NCI-H526 treated with DMSO at 0.1 percent for 48 hours (cell line): ENCODE results near the gene CCDC182.

Experiments
- DNase-seq: peaks from one replicate; lab custom pipeline; 2025; lab: John Stamatoyannopoulos, UW

Gene CCDC182

DNA sequence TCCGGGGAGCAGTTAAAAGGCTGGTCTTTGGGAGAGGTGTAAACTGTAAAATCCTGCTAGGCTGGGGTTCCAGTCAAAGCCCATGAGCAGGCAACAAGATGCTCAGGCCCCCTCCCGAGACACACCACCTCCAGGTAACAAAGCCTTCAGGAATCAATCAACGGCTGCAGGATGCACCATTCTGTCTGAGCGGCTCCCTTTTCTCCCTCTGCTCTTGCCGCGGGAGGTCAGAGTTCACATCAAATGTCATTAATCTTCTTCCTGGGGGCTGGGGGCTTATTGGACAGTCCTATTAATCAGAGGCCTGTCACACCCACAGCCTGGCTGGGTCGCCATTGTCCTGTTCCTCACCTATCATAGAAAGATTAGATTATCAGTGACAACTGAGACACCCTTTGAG, 11.9 kb upstream of the CCDC182 start:
- no peak for DNase-seq

DNA sequence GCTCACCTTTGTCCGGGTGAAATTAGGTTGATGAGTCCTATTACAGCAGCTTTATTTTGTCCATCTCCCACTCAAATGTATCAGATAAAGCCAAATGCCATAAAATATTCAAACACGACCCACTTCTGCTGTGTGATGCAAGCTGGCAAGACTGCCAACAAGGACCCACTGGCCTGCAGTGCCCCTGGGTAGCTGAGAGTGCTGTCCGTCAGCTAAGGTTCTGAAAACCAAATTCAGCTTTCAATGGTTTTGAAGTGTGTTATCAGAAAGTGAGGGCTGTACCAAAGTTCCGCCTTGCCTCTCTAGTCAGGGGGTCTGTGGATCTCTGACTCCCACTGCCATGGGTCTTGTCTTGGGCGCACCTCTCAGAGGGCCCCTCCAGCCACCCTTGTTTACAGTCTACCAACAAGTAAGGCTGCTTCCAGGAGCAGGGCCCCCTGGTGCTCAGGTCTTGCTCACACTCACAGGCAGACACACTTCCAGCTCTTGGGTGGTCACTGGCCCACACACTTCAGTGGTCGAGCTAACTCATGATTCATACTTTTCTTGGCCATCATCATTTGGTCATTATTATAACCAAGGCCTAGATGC, 10.5 kb upstream of the CCDC182 start:
- DNase-seq = no peak

DNA sequence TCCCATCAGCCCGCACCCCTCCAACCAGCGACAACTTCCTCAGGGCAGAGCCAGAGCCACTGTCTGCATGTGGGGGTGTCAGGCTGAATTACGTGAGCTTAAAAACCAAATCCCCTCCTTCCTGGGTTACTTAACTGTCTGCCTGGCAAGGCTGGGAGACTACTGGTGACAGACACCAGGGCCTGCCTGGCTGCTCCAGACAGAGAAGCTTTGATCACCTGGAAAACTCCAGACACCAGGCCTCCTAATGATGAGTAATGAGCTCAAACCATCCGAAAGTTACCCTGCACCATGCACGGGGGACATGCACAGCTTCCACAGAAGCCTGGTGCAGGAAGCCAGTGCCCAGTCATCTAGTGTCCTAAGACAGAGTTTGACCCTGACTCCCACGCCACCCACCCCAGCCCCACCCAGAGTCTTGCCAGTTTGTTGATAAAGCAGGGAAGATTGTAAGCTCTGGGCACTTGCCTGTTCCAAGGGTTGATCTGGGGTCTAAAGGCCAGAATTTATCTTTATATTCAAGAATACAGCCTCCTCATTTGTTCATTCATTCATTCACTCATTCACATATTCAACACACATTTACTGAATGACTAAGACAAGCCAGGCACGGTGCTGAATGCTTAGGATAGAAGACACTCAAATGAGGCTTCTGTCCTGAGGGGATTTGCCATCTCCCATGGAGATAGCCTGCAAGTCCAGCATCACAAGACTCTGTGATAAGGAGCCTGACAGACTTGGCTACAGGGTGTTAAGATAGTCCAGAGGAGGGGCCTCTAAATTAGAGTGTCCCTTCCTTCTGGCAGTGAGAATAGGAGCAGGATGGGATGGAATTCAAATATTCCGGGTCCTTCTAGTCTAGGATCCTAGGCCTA, 7.2 kb upstream of the CCDC182 start:
- no peak for DNase-seq

DNA sequence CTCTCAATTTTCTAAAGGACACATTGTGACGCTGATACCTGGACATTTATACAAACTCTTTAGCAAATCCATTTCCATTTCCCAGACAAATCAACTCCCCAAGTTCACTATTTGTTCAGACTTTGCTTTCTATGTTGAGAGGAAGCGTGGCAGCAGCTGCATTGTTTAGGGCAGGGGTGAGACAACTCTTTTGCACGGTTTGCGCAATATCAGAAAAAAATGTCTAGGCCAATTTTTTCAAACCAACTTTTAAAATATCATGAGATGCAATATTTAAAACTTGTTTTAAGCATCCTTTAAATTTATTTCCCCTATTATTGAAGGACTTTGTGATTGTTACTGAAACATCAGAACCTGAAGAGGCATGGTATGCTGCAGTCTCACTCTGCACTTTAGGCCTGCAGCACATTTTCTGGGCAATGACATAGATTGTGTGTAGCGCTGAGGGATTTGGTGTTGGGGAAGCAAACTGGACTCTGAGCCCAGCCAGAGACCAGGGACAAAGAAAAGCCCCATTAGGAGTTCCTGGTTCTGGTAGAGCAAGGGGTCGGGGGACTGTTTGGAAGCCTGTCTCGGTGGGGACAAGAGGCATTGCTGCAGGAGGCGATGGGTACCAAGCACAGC, 6.4 kb upstream of the CCDC182 start:
- DNase-seq = no peak

DNA sequence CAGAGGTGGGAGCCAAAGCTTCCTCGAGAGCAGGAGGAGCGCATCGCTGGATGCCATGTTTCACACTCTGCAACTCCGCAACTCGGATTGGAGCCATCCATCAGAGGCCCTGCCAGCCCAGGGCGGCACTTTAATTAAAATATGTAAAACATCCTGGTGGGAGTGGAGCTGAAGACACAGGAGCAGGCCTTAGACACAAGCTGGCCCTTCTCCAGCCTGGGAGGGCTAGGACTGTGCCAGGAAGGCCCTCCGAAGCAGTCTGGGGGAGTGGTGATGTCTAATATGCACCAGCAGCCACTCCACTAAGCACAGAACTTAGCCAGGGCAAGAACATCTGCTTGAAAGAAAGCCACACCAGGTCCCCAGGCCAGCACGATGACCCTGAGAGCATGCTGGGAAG, 5.8 kb upstream of the CCDC182 start:
- DNase-seq = no peak

DNA sequence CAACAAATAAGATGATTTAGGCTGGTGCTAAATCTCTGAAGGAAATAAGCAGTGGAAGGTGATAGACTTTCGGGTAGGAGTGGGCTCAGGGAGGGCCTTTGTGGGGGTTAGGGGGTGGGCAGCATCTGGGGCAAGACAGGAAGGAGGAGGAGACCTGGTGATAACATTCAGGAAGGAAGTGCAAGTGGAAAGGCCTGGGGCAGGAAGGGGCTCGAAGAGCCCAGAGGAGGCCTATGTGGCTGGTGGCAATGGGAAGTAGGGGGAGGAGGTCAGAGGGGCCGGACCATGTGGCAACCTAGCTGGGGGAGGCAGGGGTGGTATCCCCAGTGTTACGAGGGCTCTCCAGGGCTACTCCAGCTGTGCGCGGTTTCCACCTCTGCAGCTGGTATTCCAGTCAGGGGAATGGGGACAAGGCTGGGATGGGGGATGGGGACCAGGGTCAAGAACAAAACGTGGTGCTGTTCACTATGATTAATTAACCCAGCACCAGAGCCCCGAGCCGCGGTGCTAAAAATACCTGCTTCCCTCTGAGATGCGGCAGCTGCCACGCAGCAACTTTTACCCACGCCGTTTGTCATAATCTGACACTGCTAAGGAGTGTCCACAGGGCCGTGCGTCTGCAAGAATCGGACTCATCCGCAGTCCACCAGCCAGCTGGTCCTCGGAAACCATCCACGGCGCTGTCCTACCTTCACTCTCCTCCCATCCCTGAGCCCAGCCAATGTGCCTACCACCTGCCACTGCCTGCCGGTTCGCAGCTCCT, 5.2 kb upstream of the CCDC182 start:
- no peak for DNase-seq

DNA sequence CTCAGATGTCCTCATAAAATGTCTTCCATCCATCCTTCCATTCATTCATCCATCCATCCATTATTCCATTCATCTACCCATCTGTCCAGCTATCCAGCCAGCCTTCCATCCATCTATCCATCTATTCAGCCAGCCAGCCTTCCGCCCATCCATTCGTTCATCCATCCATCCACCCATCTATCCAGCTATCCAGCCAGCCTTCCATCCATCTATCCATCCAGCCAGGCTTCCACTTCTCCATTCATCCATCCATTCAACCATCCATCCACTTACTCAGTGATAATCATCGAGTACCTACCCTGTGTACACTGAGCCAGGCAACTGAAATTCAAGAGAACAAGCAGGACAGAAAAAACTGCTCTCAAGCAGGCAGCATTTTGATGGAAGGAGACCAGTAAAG, 4.6 kb upstream of the CCDC182 start:
- DNase-seq = no peak

DNA sequence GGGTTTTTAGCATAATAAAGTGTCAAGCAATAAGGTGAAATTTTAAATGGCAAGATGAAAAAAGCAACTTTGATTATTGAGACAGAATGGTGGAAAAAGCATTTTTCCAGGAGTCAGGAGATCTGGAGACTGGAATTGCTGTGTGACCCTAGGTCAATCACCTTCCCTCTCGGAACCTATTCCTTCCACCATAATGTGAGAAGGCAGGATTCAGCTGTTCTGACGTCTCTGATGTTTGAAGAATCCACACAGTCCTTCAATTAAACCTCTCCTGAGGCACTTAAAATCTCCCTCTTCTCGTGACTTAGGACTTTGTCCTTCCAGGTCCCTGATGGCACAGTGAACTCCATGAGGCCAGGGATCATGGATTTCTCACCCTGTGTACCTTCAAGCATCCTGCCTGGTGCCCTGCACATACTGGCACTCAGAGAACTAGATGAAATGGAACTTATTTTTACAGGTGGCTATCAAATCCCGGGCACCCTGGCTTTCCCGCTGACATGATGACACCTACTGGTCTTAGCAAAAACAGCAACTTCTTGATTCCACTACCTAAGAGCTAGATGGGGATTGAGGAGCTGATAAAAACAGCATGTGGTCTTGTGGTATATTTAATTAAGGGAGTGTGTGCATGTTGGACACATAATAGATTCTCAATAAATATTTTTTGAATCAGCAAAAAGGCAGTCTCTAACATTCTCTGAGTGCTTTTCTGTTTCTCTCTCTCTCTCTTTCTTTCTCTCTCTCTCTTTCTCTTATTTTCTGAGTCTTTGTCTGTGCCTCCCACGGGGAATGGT, 2.3 kb upstream of the CCDC182 start:
- DNase-seq = peak; percentile 53

DNA sequence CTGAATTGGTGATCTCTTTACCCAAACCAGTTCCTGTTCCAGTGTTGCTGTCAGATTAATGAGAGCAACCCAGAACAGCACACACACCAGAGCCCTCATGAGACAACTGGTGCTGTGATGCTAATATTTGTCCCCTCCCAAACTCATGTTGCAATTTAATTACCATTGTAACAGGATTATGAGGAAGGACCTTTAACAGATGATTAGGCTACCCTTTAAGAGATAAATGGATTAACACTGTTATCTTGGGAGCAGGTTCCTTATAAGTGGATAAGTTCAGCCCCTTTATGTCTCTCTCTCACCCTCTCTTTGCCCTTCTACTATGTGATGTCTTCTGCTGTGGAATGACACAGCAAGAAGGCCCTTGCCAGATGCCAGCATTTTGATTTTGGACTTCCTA, 1.1 kb upstream of the CCDC182 start:
- DNase-seq = no peak

DNA sequence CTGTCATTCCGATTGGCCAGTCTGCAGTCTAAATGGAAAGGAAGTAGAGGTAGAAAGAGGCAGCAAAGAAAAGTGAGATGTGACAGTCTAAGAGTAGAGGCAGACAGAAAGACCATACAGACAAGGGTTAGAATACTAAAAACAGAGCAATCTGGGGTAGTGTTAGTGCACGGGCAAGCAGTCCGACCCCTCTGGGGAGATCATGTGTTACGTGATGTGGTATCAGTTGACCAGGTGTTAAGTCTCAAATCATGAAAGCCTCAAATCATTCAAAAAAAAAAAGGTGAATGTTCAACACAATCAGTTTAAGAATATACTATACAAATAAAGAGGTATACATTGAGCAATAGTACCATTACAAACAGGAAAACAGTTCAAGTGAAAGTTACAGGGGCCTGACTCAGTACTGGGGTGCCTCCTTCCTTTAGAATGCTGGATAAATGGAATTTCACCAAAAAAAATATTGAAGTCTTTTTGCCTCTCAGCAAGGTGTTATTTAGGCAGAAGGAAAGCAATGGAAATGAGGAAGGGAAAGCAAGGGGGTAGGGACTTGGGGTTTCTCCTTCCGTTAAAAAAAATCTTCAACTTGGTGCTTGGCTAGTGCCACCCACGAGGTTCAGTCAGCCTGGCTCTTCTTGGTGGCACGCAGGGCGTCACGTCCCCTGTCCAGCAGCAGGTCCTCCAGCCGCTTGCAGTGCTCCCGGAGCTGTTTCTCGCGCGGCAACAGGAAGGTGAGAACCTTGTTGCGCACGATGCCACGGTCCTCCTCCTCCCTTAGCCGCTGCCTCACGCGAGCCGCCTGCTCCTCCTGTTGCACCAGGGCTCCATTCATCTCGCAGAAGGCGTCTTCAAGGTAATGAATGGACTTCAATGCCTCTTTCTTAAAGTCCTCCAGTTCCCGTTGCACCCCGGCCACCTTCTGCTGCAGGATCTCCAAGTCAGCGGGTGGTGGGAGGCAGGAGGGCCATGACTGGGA, 616 bp downstream of the CCDC182 start:
- DNase-seq = no peak

DNA sequence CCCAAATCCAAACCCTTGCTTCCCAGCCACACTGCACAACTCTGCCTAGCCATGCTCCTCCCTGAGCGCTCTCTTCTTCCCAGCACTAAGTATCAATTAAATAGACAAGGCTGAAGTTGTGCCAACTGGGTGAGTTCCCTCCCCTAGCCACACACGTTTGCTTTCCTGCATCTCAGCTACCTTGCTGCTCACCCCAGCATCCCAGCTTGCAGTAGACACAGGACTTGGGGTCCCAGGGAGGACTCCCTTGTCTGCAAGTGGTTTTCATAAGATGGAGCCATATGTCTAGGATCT, 4.9 kb downstream of the CCDC182 start:
- no peak for DNase-seq

DNA sequence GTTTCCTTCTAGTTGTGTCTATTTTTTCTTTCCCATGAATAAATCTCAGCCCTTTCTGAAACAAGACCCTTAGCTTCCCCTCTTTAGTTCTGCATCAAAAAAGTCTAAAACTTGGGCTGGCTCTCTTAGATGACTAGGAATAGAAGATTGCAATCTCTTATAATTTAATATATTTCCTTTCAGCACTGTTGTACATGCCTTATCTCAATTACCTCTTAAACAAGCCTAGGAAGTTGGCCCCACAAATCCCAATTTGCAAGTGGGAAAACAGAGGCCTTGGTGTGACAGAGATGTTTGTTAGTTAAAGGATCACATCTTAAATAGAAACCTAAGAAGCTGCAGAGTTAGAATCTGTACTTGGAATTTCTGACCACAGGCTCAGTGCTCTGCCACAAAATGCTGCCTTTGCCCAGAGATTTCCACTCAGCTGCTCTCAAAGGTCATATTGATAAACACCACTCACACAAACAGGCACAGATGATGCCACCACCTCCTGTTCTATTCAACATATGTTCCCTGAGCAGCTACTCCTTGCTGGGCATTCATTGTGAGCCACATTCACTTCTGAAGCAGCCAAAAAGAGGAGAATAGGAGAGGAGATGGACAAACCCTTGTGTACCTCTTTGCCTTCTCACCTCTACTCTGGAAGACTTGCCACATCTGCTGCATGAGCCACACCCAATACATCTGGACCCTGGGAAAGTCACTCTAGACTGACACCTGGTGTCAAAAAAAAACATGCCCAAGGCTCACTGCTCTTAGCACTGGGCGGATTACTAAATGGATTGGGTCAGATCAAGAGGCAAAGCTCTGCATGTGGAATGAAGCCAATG, 5.5 kb downstream of the CCDC182 start:
- DNase-seq = no peak

DNA sequence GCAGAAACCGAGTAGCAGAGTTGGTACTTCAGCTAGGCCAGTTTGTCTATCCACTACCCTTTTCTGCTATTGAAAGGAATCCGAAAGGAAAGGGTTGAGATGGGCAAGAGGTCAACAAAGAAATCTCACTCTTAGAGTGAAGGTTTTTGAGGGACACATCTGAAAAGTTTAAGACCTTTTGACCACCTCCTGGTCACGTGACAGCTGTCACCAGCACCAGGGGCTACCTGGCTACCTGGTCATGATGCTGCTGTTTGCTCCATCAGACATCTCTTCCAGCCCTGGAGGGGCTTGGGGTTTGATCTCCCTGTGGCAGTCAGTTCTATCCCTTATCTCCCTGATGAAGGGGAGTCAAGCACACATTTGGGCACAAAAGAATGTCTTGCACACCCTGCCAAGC, 7.6 kb downstream of the CCDC182 start:
- no peak for DNase-seq

DNA sequence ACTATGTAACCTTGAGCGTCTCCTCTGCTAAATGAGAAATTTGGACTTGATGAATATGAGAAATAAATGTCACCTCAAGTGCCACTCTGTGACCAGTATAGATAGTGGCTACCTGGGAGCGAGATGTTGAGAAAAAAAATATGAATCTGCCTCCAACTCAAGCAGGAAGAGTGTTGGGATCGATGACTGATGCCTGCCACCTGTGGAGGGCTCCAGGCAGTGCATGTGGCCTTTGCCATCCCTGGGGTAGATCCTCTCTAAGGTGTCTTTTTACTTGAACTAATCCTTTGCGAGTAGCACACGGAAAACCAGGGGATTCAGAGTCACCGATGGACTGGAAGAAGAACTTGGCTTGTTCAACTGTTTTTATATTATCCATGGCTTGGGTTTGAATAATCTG, 9.4 kb downstream of the CCDC182 start:
- peak; percentile 48 for DNase-seq

DNA sequence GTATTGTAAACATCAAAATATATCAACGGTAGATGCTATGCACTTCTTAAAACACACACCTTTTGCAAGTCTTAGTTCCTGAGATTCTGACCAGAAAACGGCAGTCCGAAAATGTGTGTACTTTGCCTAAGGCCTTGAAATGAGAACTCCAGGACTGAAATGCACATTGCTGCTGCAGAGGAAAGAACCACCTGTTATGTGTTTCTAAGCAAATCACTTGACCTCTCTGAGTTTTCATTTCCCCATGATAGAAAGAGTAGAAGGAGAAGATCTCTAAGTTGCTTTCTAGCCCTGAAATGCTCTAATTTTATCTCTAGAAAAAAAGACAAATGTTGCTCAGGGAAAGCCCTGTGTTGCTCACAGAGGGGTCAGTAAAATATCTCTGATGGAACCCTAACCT, 9.9 kb downstream of the CCDC182 start:
- peak; percentile 71 for DNase-seq

DNA sequence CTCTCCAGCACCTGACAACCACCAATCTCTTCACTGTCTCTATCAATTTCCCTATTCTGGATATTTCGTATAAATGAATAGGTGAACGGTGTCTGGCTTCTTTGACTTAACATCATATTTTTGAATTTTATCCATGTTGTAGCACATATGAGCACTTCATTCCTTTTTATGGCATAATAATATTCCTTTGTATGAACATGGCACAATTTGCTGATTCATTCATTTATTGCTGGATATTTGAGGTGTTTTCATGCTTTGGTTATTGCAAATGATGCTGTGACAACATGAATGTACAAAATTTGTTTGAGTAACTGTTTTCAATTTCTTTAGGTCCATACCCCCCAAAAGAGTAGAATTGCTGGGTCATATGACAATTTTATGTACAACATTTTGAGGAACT, 12.0 kb downstream of the CCDC182 start:
- no peak for DNase-seq

DNA sequence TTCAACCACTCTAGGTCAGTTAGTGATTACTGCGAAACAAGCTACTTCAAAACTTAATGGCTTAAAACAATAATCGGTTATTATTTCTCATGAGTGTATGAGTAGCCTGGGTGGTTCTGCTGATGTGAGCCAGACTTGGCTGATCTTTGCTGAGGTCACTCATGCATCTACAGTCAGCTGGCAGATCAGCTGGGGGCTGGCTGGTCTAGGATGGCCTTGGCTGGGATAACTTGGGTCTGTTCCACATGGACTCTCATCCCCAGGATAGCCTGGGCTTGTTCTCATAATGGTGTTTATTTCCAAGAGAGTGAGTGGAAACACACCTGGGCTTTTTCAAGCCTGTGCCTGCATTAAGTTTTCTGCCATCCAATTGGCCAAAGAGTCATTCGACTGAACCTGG, 13.0 kb downstream of the CCDC182 start:
- no peak for DNase-seq

DNA sequence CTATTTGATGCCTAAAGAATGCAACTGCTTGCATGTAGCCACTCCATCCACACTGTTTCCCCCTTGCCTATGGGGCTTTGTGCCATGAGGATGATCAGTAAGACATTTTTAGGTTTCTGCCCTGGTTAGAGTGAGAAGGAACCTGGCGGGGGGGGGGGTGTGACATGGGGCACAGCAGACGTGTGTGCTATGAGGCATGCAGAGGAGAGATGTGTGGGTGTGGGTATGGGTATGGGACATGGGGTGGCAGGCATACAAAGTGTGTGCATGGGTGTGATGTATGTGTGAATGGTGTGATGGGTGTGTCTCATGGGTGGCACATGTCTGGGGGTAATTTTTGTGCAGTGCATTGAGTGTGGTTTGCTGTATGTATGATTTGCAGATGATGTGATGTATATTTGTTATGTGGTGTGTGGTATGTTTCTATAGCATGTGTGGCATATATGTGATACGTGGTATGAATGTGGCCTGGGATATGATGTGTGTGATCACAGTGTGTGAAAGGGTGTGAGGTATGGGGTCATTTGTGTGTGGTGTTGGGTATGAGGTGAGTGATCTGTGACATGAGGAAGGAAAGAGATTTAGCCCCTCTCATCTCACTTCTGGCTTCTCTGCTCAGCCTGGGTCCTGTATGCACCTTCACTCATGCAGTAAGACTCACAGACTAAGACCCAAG, 14.9 kb downstream of the CCDC182 start:
- DNase-seq = no peak

DNA sequence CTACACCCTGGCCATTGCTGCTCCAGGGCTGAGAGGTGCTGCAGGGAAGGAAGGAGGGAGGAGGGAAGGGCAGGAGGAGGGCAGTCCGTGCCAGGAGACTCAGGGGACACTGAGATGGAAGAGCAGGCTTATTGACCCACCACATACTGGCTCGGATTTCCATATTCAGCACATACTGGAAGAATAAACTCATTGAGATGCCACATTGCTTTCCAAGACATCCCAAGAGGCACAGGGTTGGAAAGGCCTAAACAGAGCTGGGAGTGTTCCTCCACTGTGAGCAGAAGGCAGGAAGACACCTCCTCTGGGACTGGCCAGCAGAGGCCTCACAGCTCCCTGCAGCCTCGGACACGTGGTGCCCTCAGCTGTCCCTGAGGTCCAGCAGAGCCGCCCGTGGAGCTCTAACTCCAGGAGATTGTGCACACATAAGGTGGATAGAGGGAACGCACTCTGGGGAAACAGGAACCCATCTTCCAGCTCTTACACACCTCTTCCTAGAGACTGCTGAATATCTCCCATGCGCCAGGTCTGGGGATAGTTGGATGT, 17.4 kb downstream of the CCDC182 start:
- DNase-seq = no peak
